Activated CD8-positive, alpha-beta memory T cell treated with anti-CD3 and anti-CD28 coated beads for 4 hours (primary cell): ENCODE measurements around the gene EYS.

ENCODE experiments used
- DNase-seq, 2 donors: peaks; one replicate each; pipeline ENCODE4 v3.0.0-alpha.2; 2020; ENCODE audit warnings: low read depth in 2 of 2

EYS gene

DNA sequence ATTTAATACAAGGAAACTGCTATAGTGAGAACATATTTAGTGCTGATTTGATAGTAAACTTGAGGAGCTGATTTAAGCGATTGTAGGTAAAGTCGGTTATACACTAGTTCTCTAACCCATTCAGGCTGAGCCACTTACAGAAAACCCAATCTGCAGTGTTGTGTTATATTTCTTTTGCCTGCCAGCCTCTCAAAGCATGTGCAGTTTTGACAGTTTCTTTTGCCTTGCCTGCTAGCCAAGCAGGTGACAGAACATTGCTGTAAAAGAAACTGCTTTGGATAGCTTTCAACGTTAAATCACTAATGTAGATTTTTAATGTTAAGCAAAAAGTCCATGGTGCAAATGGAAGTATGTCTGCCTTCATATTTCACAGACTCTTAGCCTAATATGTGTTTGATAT is 982.9 kb downstream of the EYS start:
- DNase-seq: no peak

- DNase-seq: no peak
Measured at GRCh38 chr6:64723327-64724058, 983.5 kb downstream of the EYS start.

- no peak for DNase-seq
Measured at GRCh38 chr6:64721865-64722264, 985.2 kb downstream of the EYS start.

DNA sequence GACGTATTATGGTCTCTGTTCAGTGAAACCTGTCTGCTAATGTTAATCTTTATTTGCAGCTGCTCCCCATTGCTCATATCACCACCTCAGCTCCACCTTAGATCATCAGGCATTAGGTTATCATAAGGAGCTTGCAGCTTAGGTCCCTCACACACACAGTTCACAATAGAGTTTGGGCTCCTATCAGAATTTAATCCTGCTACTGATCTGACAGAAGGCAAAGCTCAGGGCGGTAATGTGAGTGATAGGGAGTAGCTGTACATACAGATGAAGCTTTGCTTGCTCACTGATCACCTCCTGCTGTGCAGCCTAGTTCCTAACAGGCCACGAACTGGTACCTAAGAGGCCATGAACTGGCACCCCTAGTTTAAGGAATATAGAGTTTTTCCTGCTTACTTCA is 989.7 kb downstream of the EYS start:
- no peak for DNase-seq

- no peak for DNase-seq
Measured at GRCh38 chr6:64715624-64716023, 991.4 kb downstream of the EYS start.

DNA sequence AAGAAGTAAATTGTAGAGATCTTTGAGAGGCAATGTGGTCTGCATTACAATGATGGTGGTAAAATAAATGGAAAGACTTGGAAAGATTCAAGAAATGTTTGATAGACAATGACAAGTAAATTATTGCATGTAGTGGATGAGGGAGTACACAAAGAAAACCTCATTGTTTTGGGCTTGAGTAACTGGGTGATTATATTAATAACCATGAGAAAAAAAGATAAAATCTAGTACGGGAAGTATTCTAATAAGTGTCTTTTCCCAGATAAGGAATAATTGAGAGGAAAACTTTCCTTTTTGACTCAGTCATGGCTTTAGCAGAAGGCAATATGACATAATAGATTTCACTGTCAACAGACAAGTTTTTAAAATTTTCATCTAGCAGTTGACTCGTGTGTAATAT is 993.0 kb downstream of the EYS start:
- DNase-seq: no peak

GRCh38 chr6:64713175-64713574 is 993.9 kb downstream of the EYS start:
- no peak for DNase-seq

DNA sequence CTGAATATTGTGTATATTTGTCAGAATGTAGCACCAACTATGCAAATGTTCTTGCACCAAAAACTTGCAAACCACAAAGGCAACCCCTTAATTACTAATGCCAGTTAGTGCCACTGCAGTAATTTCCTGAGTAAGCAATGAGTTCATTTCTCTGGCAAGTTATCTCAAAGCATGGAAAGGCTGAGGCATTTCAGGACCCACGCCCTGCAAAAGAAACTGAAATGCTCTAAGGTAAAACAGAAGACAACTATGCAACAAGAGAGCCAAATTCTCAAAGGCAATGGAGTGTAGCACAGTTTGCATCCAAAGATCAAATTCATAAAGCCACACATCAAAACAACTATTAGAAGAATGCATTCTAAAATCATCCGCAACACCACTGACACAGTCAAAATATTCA is 994.4 kb downstream of the EYS start:
- no peak for DNase-seq

- no peak for DNase-seq
Measured at GRCh38 chr6:64703922-64704321, 1003.1 kb downstream of the EYS start.

GRCh38 chr6:64696053-64696452 is 1011.0 kb downstream of the EYS start:
- no peak for DNase-seq

DNA sequence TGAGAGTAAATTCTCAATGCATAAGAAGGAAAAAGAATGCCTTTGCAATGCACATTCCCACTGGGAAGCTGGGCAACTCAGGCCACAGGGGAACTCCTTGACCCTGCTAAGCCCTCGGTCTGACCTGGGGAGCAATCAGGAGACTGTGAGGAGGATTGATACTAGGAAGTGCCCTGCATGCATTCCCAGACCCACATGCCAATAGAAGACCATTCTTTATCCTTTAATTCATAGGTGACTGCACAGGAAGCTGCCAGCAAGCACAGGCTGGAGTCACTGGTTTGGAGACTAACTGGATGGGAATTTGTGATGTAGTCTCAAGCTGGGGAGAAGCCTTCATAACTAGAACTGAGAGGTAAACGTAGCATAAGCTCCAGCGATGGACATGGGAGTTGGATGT is 1012.7 kb downstream of the EYS start:
- no peak for DNase-seq

- no peak for DNase-seq
Measured at GRCh38 chr6:64691064-64691463, 1016.0 kb downstream of the EYS start.

- DNase-seq: no peak
Measured at GRCh38 chr6:64685401-64685800, 1021.6 kb downstream of the EYS start.

- no peak for DNase-seq
Measured at GRCh38 chr6:64683682-64684081, 1023.3 kb downstream of the EYS start.

DNA sequence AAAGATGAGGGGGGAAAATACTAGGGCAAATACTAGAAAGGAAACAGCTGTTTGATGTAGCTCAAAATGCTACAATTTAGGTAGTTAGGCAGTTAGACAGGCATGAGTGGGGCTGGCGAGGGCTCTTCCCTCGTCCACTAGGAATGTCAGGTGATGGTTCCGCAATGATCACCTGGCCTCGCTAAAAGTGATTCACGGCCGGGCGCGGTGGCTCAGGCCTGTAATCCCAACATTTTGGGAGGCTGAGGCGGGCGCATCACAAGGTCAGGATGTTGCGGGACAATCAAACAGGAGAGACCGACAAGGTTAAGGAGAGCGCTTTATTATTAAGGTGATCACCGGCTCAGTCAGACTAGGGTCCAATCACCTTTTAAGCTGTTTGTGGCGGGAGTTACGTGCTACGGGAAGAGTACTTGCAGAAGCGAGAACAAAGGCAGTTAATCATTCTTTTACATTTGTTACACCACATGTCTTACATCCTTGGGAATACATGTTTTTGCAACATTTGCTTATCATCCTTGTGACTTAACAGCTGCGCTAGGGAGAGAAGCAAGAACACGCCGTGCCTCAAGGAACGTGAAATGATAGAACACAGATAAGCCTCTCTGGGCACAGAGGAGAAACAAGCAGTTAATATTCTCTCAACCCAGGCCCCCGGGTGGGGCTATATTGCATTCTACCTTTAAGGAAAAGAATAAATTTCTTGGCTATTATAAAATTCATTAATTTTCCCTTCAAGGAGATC is 1025.4 kb downstream of the EYS start:
- DNase-seq: no peak

- DNase-seq: no peak
Measured at GRCh38 chr6:64680446-64680845, 1026.6 kb downstream of the EYS start.

GRCh38 chr6:64679416-64679815 is 1027.6 kb downstream of the EYS start:
- no peak for DNase-seq

GRCh38 chr6:64672651-64673050 is 1034.4 kb downstream of the EYS start:
- DNase-seq: no peak

GRCh38 chr6:64672131-64672530 is 1034.9 kb downstream of the EYS start:
- no peak for DNase-seq

DNA sequence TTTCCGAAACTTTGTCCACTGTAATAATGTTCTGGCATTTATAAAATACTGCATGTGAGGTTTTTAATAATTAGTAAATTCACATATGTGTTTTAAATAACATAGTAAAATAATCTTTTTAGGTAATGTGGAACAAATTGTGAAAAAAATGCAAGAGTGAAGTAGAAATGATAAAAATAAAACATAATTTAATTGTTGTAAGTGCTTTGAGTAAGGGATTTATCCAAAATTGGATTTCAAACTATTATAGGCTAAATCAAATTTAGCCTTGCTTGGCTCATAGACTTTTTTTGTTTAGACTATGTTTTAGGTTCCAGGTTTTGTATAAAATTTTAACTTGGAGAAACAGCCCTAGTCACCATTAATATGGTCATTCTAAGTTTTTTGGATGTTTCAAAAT is 1041.9 kb downstream of the EYS start:
- no peak for DNase-seq

DNA sequence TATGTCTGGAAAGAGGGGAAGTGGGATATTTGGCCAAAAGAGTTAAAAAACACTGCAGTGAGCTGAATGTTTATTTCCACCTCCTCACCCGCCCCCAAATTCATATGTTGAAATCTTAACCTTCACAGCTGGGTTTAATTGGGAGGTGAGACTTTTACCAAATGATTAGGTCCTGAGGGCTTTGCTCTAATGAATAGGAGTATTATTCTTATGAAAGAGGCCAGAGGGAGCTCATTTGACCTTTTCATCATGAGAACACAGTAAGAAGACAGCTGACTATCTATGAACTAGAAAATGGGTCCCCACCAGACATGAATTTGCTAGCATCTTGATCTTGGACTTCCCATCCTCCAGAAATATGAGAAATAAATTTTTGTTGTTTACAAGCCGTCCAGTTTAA is 1042.5 kb downstream of the EYS start:
- no peak for DNase-seq

- DNase-seq: no peak
Measured at GRCh38 chr6:64644024-64644423, 1063.0 kb downstream of the EYS start.

- DNase-seq: no peak
Measured at GRCh38 chr6:64630901-64631300, 1076.1 kb downstream of the EYS start.

DNA sequence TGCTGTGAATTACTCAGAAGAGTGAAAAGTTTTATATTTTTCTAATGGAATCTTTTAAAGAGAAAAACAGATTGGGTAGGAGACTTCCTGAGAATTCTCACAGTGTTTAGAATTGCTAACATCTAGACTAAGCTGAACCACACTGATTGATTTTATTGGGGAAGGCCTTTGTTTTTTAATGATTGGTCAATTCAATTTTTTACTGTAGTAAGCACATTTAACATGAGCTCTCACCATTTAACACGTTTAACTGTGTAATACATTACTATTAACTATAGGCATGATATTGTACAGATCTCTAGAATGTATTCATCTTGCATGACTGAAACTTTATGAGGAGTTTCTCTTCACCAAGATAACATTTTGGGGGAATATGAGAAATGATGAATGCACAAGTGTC is 1084.1 kb downstream of the EYS start:
- DNase-seq: no peak
